ENCODE data around the gene ZNF611. TPM values are rescaled to one million over a fixed set of nuclear protein-coding genes. Genes with fewer than 3 reads are reported as not detected.
"Not testable (repeated sequence)": the region's sequence is repeated elsewhere in the genome, so short reads cannot be mapped to it uniquely, and the experiment has no call there.

Gene ZNF611
- total RNA-seq, 1 experiment from 2014 or later: 25.5 TPM

DNA sequence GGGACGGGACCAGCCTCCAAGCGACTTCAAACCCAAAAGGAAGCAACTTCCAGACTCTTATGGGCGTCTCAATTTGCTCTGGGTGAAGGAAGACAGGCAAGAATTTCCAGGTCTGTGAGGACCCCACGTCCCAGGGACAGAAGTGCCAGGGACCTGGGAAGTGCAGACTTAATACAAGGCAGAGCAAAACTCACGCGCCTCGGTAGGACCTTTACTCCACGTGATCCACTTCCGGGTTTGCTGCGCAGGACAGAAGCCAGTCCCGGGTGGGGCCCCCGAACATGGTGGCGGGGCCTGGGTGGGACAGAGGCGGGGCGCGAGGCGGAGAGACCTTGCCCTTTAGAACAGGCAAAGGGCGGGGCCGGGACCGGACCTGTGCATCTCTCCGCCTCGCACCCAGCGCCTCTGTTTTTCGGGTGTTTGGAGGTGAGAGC is 9.3 kb downstream of the ZNF611 start:
- intact Hi-C loops (cut with micrococcal nuclease; ENCODE audit: unreplicated experiment): no loop called here
- Histone ChIP-seq H3K27ac (no peak overlapping the region), H3K36me3 (ENCODE audit: low read depth) (peaks cover 5% of the 10 kb centered on the region), H3K79me2 (ENCODE audit: low read depth) (no peaks in the 10 kb centered on the region), H3K4me3 (no peak overlapping the region), H4K20me1 (ENCODE audit: insufficient read depth) (no peaks in the 10 kb centered on the region), H3K27me3 (ENCODE audit: insufficient read depth, low read depth) (no peaks in the 10 kb centered on the region), H3K9me3 (ENCODE audit: insufficient read depth, low read depth) (peaks cover 4% of the 10 kb centered on the region; the same call in 1 of the 2 replicates), H2AFZ (no peak overlapping the region), H3F3A (ENCODE audit: insufficient read depth, low read depth) (peaks cover 7% of the 10 kb centered on the region; the same call in 1 of the 2 replicates), H3K9me2 (ENCODE audit: insufficient read depth) (no peaks in the 10 kb centered on the region), H3K4me2 (no peak overlapping the region), H3K4me1 (replicated peaks; ENCODE audit: insufficient read depth) (peaks cover 11% of the 10 kb centered on the region)
- ChIA-PET POLR2A (ENCODE audit: unreplicated experiment) (no interaction called here), CTCF (no interaction called here)
- no TSS peak for BruUV-seq (replicated peaks)
- TF ChIP-seq EZH2 (IDR thresholded peaks at IDR 0.05; ENCODE audit: low read depth): no peak
- TF ChIP-seq, protein P1, sequence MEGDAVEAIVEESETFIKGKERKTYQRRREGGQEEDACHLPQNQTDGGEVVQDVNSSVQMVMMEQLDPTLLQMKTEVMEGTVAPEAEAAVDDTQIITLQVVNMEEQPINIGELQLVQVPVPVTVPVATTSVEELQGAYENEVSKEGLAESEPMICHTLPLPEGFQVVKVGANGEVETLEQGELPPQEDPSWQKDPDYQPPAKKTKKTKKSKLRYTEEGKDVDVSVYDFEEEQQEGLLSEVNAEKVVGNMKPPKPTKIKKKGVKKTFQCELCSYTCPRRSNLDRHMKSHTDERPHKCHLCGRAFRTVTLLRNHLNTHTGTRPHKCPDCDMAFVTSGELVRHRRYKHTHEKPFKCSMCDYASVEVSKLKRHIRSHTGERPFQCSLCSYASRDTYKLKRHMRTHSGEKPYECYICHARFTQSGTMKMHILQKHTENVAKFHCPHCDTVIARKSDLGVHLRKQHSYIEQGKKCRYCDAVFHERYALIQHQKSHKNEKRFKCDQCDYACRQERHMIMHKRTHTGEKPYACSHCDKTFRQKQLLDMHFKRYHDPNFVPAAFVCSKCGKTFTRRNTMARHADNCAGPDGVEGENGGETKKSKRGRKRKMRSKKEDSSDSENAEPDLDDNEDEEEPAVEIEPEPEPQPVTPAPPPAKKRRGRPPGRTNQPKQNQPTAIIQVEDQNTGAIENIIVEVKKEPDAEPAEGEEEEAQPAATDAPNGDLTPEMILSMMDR (conservative IDR thresholded peaks at IDR 0.05): no peak
- no peak for DNase-seq

DNA sequence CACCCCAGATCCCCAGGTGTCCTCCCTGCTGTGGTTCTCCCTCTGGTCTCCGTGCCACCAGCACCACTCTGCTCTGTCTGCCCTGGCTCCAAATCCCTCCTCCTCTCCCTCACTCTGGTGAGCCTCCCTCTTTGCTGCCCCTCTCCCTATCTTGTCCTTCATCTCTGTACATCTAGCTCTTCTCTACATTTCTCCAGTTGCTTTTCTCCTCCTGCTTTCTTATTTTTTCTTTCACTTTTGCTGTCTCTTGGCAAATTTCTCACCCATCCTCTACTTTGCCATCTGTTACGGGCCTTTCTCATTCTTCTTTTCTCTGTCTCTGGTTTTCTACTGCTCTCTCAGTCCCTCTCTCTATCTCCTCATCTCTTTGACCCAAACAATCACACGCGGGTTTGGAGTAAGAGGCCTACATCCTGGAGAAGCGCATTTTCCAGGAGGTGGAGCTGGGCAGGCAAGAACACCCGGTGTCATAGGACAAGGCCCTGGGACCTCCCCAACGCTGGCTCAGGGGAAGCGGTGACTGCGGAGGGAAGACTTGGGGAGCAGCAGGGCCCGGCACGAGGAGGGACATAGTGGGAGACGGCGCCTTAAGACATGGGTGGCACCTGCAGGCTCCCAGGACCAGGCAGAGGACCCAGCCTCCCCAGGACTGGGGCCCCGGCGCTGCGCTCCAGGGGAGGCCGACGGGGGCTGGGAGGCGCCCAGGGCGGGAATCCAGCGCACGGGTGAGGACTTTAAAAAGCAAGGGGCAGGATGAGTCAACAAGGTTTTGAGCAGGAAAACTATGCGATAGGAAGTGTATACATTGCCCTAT is 9.9 kb downstream of the ZNF611 start:
- DNase-seq: no peak
- peaks cover 11% of the 10 kb centered on the region for H3K4me1 ChIP-seq (replicated peaks; ENCODE audit: insufficient read depth)
- peaks cover 5% of the 10 kb centered on the region for H3K36me3 ChIP-seq (ENCODE audit: low read depth)
- TF ChIP-seq, protein P1 (conservative IDR thresholded peaks at IDR 0.05): no peak
- TF ChIP-seq EZH2 (IDR thresholded peaks at IDR 0.05; ENCODE audit: low read depth): no peak
- H3K9me3 ChIP-seq (ENCODE audit: insufficient read depth, low read depth): peaks cover 4% of the 10 kb centered on the region; the same call in 1 of the 2 replicates
- no peaks in the 10 kb centered on the region for H3K9me2 ChIP-seq (ENCODE audit: insufficient read depth)
- H3K4me2 ChIP-seq: no peak overlapping the region
- intact Hi-C loops (cut with micrococcal nuclease; ENCODE audit: unreplicated experiment): no loop called here
- ChIA-PET CTCF (no interaction called here), POLR2A (ENCODE audit: unreplicated experiment) (no interaction called here)
- no peaks in the 10 kb centered on the region for H3K27me3 ChIP-seq (ENCODE audit: insufficient read depth, low read depth)
- H2AFZ ChIP-seq: no peak overlapping the region
- peaks cover 7% of the 10 kb centered on the region; the same call in 1 of the 2 replicates for H3F3A ChIP-seq (ENCODE audit: insufficient read depth, low read depth)
- no peaks in the 10 kb centered on the region for H3K79me2 ChIP-seq (ENCODE audit: low read depth)
- H3K4me3 ChIP-seq: no peak overlapping the region
- BruUV-seq (replicated peaks): no TSS peak
- no peaks in the 10 kb centered on the region for H4K20me1 ChIP-seq (ENCODE audit: insufficient read depth)
- H3K27ac ChIP-seq: no peak overlapping the region

DNA sequence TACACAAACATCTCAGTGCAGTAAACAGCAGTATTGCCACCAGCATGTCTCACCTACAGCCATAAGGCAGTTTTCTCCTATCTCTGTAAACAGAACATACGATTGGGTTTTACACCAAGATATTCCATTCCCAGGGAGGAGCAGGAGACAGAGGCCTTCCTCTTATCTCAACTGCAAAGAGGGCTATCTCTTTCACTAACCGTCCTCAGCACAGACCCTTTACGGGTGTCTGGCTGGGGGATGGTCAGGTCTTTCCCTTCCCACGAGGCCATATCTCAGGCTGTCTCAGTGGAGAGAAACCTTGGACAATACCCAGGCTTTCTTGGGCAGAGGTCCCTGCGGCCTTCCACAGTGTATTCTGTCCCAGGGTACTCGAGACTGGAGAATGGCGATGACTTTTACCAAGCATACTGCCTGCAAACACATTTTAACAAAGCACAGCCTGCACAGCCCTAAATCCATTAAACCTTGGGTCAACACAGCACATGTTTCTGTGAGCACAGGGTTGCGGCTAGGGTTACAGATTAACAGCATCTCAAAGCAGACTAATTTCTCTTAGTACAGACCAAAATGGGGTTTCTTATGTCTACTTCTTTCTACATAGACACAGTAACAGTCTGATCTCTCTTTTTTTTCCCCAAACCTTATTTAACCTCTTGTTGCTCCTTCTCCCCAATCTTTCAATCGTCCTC is 10.8 kb downstream of the ZNF611 start:
- CTCF ChIA-PET; H4K20me1 ChIP-seq (ENCODE audit: insufficient read depth); H3K79me2 ChIP-seq (ENCODE audit: low read depth); H3K9me2 ChIP-seq (ENCODE audit: insufficient read depth); H3F3A ChIP-seq (ENCODE audit: insufficient read depth, low read depth); H3K4me2 ChIP-seq; H2AFZ ChIP-seq; DNase-seq; POLR2A ChIA-PET (ENCODE audit: unreplicated experiment); BruUV-seq (replicated peaks); intact Hi-C loops (cut with micrococcal nuclease; ENCODE audit: unreplicated experiment); H3K36me3 ChIP-seq (ENCODE audit: low read depth); H3K4me3 ChIP-seq; H3K27ac ChIP-seq; H3K27me3 ChIP-seq (ENCODE audit: insufficient read depth, low read depth): not testable (repeated sequence)
- peaks cover 10% of the 10 kb centered on the region; the same call in 1 of the 2 replicates for H3K9me3 ChIP-seq (ENCODE audit: insufficient read depth, low read depth)
- H3K4me1 ChIP-seq (replicated peaks; ENCODE audit: insufficient read depth): peaks cover 11% of the 10 kb centered on the region
